HG02798 (cell line): ENCODE data around the gene TAS2R1.
"Not testable (repeated sequence)": the region's sequence is repeated elsewhere in the genome, so short reads cannot be mapped to it uniquely, and the experiment has no call there.

Source experiments
- ATAC-seq: cut with Tn5 transposase; IDR thresholded peaks from one replicate; pipeline ENCODE4 v1.9.1; 2021; ENCODE audit warnings: mild to moderate bottlenecking; ENCODE audit not compliant: unreplicated experiment, poor library complexity

The TAS2R1 gene

DNA sequence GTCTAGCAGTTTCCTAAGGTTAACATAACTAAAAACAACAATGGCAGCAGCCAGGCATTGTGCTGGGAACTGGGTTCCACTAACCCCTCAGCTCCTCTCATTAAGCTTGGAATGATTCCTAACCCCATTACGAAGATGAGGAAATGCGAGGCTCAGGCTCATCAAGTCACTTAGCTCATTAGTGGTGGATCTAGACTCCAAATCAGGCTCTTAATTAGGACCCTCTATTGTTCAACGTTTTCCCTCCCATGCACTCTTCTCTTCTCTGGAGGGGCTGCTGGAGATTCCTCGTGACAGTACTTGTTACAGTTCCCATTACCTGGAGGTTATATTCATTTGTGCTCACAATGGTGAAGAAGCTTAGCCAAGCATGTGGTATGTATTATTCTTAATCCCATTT, 6.5 kb downstream of the TAS2R1 start:
- no peak for ATAC-seq

DNA sequence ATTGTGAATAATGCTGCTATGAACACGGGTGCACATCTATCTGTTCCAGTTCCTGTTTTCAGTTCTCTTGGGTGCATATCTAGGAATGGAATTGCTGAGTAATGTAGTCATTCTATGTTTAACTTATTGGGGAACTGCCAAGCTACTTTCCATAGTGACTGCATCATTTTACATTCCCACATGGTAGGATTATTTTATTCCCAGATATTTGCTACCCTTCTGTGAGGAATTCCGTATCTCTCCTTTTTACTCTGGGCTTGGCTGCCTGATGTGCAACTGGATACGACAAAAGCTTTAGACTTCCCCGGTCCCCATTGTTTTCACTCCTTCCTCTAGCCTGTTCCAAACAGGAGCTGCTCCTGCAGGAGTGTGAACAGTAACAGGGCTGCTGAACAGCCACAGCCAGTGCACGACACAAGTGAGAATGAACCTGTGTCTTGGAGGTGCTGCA, 7.2 kb downstream of the TAS2R1 start:
- ATAC-seq, result no peak

DNA sequence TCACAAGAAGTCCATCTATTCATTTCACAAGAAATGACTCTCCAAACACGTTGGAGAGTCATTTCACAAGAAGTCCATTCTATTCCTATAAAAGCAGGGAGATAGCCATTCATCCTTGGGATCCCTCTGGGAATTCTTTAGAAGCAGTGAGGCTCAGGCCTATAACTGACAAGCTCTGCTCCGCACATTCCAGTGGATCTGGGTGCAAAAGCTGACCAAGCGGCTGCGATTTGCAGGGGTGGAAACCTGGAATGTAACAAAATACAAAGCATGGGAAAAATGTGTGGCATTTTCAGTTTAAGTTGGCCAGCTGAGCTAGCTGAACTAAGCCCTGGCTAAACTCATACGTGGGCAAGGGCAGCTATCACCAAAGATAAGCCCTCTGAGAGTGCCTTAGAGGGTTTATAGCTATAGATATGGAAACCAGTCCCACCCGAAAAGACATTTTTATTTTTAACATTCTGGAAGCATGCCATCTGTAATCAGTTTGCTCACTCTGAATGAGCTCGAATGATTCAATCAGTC, 8.7 kb downstream of the TAS2R1 start:
- ATAC-seq, result no peak

DNA sequence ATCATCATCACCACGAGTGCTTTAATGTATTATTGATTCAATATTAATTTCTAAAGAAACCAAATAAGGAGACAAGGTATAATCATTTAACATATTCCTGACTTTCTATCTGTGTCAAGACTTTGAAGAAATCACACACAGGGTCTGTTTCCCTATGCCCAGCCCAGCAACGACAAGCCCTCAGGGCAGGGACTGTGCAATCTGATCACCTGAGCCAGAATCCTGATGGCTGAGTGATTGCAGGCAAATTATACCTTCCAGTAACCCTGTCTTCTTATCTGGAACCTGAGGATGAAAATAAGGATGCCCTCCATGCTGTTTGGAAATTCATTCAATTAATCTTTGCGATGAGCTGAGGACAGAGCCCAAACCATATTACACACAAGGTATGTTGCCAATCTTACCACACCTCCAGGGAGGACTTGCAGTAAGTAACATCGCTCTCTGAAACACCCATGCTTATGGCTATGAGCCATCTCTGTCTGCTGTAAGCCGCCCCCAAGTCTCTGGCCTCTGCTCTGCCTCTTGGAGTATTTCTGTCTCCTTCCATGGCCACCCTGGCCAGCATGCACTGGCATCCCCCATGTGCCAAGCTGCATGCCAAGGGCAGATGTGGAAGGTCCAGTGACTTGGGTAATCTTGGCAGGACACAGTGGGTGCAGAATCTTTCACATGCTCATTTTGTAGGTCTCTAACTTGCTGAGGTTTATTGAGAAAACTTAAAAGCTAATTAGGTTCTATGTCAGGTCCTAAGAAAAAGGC, 10.6 kb downstream of the TAS2R1 start:
- ATAC-seq, result no peak

DNA sequence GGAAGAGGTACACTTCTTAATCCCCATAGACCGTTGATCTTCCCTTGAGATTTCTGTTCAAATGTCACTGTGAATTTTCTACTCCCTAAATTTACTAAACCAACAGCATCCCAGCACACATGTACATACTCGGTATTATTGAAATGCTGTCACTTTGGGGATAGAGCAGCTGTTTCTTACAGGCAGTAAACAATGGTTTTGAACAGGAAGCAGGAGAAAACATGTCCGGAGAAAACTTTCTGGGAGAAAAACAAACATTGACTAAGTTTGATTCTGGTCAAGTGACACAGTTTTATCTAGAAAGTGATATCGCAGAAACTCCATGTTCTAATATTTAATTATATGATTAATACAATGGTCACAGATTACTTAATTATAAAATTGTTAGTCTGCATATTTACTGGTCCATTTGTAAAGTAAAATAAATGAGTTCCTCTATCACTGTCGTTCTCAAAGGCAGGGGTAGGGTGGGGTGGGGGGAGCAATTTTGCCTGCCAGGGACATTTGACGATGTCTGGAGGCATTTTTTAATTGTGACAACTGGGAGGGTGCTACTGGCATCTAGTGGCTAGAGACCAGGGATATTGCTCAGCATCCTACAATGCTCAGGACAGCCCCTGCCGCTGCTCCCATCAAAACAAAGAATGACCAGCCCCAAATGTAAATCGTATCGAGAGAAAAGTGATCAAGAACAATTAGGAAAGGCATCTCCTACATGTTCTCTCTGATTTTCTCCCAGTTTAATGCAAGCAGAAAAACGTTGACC, 12.2 kb downstream of the TAS2R1 start:
- ATAC-seq, result no peak

DNA sequence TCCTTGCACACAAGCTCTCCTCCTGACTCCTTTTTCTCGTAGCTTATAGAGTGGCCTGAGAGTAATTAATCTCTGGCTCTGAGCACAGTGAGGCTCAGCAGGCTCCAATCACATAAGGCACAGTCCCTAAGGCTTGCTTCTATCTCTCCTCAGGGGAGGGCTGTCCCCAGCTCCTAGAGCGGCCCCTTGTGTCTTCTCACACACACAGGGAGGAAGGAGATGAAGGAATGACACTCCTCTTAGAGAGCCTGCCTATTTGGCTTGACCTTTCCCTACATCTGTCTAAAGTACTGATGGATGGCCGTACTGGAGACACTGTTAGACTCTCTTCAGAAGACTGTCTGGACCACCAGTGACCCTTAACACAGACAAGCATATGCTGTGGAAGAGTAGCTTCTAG, 12.9 kb downstream of the TAS2R1 start:
- no peak for ATAC-seq

DNA sequence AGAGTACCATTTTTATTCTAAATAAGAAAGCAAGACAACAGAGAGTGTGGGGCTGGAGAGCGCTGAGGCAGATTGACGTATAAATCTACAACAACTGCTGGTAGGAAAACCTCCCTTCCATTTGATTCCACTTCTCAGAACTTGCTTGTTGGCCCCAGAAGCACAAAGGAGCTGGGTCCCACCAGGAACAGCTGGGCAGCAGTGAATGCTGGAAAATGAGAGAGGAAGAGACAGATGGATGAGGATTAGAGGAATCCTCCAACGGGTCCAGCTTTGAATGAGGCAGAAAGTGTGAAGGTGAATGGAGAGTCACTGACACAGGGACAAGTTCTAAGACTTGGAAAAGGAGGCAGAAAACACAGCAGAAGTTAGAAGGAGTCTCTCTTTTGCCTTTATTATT, 14.8 kb downstream of the TAS2R1 start:
- no peak for ATAC-seq

DNA sequence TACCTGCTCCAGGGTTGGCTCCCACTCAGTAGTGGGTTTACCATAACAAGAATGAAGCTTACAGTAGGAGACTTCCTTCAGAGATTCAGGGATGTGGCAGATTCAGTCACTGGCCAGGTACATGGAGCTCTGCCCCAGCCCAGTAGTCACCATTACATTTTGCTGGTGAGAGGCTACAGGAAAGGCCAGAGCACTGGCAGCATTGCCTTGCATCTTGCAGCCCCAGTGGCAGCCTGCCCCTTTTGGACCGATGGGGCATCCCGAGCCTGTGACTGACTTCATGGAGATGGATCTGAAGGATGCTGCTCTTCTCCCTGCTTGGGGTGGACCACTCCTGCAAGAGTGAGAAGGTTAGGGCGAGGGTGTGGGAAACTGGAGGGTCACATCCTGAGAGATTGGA, 16.8 kb downstream of the TAS2R1 start:
- ATAC-seq, result no peak

DNA sequence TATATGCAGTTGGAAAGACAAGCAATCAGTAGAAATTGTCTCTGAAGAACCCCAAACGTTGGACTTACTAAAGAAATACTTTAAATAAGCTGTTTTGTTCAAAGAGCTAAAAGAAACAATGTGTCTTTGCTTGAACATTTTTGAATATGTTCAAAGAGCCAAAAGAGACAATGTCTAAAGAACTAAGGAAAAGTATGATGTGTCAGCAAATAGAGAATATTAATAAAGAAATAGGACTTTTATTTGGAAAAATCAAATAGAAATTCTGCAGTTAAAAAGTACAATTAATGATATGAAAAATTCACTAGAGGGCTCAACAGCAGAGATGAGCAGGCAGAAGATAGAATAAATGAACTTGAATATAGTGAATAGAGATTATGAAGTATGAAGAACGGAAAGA, 19.2 kb downstream of the TAS2R1 start:
- no peak for ATAC-seq

DNA sequence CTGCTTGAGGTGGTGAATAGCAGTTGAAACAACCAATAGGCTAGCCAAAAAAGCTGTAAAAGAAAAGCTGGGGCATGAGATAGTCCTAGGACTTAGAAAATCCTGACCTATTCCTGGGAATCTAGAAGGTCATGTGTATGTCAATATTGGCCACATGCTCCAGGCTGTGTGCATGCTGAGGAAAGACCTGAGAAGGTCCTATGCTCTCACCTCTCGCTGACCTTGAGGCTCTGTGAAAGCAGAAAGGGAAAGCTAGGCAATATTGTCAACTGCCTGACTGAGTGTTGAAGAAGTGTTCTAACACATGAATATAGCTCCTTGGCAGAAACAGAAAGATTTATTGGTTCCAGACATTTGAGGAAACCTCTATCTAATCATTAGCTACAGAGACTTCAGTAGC, 19.8 kb downstream of the TAS2R1 start:
- no peak for ATAC-seq

DNA sequence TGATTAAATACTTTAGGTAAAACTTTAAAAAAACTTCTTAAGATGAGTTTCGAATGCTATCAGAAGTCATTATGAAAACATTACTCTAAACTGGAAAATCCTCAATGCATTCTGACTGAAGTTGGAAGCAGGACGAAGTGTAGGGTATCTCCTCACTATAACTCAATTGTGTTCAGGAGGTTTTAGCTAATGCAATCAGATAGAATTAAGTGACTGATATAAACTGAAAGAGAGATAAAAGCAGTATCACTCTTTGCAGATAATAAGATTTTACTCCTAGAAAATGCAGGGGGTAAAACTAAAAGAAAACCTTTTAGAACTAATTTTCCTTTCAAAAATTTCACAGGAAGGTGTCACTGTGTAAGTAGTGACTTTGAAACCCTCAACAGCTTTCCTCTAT, 22.1 kb downstream of the TAS2R1 start:
- ATAC-seq, result no peak

DNA sequence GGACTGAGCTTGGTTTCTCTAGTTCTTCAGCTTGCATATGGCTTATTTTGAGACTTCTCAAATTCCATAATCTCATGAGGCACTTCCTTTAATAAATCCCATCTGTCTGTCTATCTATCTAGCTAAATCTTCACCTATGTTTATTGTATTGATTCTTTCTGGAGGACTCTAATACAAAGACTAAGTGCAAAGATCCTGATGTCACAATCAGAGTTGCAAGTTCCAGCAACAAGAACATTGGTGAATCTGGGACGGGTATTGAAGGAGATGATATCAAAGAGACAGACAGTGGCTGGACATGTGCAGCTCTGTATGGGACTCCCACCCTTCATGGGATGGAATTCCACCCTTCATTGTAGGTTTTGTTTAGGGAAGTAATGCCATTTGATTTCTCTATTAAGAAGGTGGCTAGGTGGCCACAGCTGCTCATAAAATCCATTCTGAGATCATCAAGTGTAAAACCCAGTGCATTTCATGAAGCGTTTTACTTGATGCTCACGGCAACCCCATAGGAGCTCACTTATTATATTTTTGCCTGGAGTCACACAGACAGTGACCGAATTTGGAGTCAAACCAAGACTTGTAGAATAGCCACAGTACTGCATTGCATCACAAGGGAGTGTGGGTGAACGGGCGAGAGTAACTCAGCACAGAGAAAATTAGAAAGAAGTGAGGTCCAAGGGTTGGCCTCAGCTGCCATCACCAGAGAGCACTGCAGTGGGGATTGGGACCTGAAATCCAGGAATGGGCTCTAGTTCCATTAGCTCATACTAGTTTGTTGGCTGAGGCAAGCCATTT, 24.9 kb downstream of the TAS2R1 start:
- ATAC-seq, result no peak

DNA sequence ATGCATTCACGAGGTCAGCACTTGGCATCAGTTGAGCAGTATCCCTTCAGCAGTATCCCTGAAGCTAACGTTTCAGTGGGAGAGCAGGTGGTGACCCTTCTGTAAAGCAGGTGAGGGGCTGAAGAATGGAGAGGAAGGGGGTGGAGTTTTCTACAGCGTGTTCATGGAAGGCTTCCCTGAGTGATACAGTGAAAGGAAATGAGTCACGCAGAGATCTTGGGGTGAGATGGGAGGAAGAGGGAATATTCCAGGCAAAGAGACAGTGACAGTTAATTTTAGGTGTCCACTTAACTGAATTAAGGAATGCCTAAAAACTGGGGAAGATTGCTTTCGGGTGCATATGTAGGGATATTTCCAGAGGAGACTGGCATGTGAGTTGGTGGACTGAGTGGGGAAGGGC, 25.7 kb downstream of the TAS2R1 start:
- no peak for ATAC-seq

DNA sequence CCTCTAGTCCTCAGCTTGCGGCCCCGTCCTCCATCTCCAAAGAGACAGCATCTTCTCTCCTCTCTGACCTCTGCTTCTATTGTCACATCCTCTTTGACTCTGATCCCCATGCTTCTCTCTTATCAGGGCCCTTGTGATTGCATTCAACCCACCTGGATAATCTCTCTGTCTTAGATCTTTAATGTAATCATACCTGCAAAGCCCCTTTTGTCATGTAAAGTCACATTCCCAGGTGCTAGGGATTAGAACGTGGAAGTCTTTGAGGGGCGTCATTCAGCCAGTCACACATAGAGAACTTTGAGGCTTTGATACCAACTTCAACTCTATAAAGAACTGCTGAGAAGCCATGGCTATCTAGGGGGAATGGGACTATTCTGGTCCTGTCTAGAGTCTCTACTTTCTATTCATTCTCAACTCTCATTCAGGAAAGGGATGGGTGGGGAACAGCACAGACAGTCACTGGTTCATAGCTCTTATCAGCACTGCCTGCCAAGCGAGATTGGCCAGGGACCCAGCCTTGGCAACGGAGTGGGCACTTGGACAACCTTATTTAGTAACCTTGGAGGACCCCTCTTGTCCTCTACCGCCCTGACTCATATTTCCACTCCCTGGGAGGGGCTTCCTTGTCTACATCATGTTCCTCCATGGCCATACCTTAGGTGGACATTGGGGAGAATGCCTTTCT, 29.0 kb downstream of the TAS2R1 start:
- no peak for ATAC-seq

DNA sequence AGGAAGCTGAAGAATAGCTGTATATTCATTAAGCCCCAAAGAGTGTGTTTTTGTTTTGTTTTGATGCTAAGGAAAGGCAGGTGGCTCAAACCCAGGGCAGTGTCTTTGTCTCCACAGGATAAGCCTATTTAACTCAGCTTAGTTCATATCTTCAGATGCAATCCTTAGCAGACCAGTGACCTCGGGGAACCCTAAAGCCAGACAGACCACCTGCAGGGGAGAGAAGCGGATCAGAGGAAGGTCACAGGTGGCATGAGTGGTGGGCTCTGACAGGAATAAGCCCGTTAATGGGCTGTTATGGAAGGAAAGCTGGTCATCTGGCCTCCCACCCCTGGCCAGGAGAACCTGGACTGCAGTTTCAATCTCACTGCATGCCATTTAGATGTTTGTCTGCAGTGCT, 30.8 kb downstream of the TAS2R1 start:
- no peak for ATAC-seq

DNA sequence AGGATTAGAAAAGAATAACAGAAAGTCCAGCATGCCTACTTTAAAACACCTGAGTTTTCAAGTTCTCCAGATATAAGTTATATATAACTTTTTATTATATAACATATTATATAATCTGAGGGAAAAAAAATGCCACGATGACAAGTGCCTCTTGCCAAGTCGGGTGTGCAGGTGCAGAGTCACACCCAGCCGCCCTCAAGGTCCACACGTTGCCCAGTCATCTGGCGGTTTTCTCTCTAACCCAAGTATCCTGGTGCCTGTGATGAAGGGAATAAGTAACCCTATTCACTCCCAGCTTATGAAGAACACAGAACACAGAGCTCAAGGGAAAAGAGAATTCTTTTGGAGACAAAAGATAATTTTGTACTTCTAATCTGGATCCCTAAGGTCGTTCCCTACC, 31.8 kb downstream of the TAS2R1 start:
- ATAC-seq, result not testable (repeated sequence)

DNA sequence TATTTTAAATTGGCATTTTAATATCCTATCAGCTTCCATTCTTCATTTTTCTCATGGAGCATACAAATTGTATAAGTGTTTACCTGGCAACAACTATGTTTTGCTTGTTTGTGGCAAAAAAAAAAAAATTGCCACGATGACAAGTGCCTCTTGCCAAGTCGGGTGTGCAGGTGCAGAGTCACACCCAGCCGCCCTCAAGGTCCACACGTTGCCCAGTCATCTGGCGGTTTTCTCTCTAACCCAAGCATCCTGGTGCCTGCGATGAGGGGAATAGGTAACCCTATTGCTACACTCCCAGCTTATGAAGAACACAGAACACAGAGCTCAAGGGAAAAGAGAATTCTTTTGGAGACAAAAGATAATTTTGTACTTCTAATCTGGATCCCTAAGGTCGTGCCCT, 32.8 kb downstream of the TAS2R1 start:
- not testable (repeated sequence) for ATAC-seq

DNA sequence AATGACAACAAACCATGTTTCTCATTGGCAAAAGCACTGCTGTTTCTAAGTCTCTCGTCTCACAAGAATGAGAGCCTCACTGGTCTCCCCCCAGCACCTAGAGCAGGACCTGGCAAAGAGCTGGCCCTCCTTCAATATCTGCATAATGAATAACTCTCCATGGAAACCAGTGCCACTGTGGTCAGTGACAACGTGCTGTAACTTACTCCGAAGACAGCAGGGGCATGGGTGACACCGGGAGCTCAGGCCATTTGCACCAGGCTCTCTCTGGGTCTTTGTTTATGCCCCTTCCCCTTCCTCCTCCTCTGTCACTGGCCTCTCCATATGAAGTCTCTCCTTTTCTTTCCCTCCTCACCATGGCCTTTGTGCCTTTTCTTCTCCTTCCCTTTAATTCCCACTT, 33.3 kb downstream of the TAS2R1 start:
- ATAC-seq, result no peak

DNA sequence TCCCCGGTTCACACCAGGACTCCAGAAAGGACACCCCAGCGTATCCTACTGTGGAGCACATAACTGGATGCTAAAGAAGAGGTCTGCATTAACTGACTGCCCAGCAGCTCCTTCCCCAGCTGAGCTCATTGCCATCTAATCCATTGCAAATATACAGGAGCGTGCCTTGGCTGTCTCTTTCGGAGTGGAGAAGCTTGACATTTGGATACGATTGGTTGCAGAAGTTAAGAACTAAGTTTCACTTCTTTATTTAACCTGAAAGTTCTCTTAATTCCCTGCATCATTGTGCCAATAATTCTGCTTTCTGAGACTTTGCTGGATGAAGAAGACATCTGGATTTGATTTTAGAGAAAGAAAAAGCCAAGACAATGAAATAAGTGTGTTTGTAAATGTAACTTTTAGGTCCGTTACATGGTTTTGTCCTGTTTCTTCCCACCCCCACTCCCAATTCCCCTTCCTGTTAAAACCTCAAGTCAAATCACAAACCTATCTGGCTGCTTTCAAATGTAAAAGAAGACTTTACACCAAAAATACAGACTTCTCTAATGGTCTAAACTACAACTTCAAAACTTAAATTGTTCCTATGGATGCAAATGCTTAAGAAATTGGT, 33.9 kb downstream of the TAS2R1 start:
- no peak for ATAC-seq

DNA sequence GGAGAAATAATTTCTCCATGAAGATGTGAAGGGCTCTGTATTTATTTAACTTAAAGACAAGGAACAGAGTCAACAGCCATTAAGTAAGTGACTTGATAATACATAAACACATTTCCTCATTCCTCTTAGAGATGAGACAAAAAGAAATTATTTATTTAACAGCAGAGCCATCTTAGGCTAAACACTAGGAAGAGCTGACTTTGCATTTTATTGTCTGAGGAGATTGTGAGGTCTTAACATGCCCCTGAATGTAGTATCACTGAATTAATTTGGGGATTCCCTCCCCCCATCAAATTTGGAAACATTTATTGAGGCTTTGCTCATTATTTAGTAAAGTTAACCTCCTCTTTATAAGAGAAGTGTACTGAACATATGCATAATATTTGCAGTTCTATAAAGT, 35.2 kb downstream of the TAS2R1 start:
- no peak for ATAC-seq
